ENCODE results near the gene EPHA7.

The EPHA7 gene

GRCh38 chr6:93419304-93420162 is at the start of gene EPHA7:
Gene EPHA7 (minus strand): TSS chr6:93419559. CDS start chr6:93419341, 218 bp downstream.
- peak; percentile 90 for DNase-seq

GRCh38 chr6:93468291-93468690 is 48.9 kb upstream of the EPHA7 start:
- DNase-seq, result peak; percentile 23

- no peak for DNase-seq
These were observed 35.2 kb upstream of the EPHA7 start for GRCh38 chr6:93454533-93454932.

GRCh38 chr6:93453956-93454355 is 34.6 kb upstream of the EPHA7 start:
- DNase-seq, result no peak

- DNase-seq, result no peak
These were observed 28.5 kb upstream of the EPHA7 start for GRCh38 chr6:93447874-93448273.

GRCh38 chr6:93437491-93437890 is 18.1 kb upstream of the EPHA7 start:
- no peak for DNase-seq

GRCh38 chr6:93433592-93433991 is 14.2 kb upstream of the EPHA7 start:
- no peak for DNase-seq

GRCh38 chr6:93424303-93425064 is 5.1 kb upstream of the EPHA7 start:
- DNase-seq, result peak; percentile 7

- peak; percentile 50 for DNase-seq
These were observed 4.2 kb upstream of the EPHA7 start for GRCh38 chr6:93423542-93423941.

- no peak for DNase-seq
These were observed 920 bp upstream of the EPHA7 start for GRCh38 chr6:93420163-93420795.

GRCh38 chr6:93418408-93419303 is 703 bp downstream of the EPHA7 start:
- peak; percentile 19 for DNase-seq

GRCh38 chr6:93418033-93418407 is 1.3 kb downstream of the EPHA7 start:
- DNase-seq, result no peak

GRCh38 chr6:93417421-93418013 is 1.8 kb downstream of the EPHA7 start:
- peak; percentile 38 for DNase-seq

- DNase-seq, result peak; percentile 3
These were observed 2.6 kb downstream of the EPHA7 start for GRCh38 chr6:93416571-93417420.

GRCh38 chr6:93413190-93413589 is 6.2 kb downstream of the EPHA7 start:
- DNase-seq, result no peak

- no peak for DNase-seq
These were observed 6.9 kb downstream of the EPHA7 start for GRCh38 chr6:93412452-93412851.

GRCh38 chr6:93407186-93407585 is 12.2 kb downstream of the EPHA7 start:
- DNase-seq, result peak; percentile 28

GRCh38 chr6:93403390-93403789 is 16.0 kb downstream of the EPHA7 start:
- DNase-seq, result no peak

GRCh38 chr6:93398723-93399122 is 20.6 kb downstream of the EPHA7 start:
- no peak for DNase-seq

- no peak for DNase-seq
These were observed 24.9 kb downstream of the EPHA7 start for GRCh38 chr6:93394471-93394870.

- DNase-seq, result no peak
These were observed 25.7 kb downstream of the EPHA7 start for GRCh38 chr6:93393554-93394074.
